CD4-positive, CD25-positive, alpha-beta regulatory T cell (primary cell): Measurements from ENCODE around the gene RPL39L. TPM values are rescaled to one million over a fixed set of nuclear protein-coding genes. Genes with fewer than 3 reads are reported as not detected.
A peak's percentile ranks its signal among the peaks of the same experiment; 100 is the strongest.

Experiments
- ATAC-seq, 2 donors: fragments of 150-1000 bp; cut with Tn5 transposase; one replicate each; pipeline ENCODE4 v1.10.0; 2021; ENCODE audit warnings: low read depth in 2 of 2, moderate number of reproducible peaks in 2 of 2, moderate library complexity in 1 of 2
- DNase-seq, 3 donors: peaks; one replicate each; pipeline versions ENCODE4 v3.0.0 to v3.0.0-alpha.2; 2012 to 2022; ENCODE audit warnings: mixed read lengths in 1 of 3
- H3K27ac ChIP-seq: one replicate; pipeline ENCODE4 v1.7.0; 2013; ENCODE audit warnings: mild to moderate bottlenecking, low read length; ENCODE audit not compliant: insufficient read depth, poor library complexity, severe bottlenecking
- H3K27me3 ChIP-seq: one replicate; pipeline ENCODE4 v1.7.0; 2013; ENCODE audit warnings: low read length; ENCODE audit not compliant: control insufficient read depth, insufficient read depth
- H3K36me3 ChIP-seq: one replicate; pipeline ENCODE4 v1.7.0; 2013; ENCODE audit warnings: mild to moderate bottlenecking, low read length, moderate library complexity; ENCODE audit not compliant: control insufficient read depth, insufficient read depth
- H3K4me1 ChIP-seq: 2 replicates; pipeline ENCODE4 v1.7.0; 2013; ENCODE audit warnings: mild to moderate bottlenecking, low read length; ENCODE audit not compliant: insufficient read depth, control insufficient read depth, poor library complexity, severe bottlenecking
- H3K4me3 ChIP-seq: one replicate; pipeline ENCODE4 v1.7.0; 2013; ENCODE audit warnings: low read depth, mild to moderate bottlenecking, low read length, moderate library complexity
- H3K9me3 ChIP-seq, 2 experiments: 1 replicate in 1 of 2; 2 replicates in 1 of 2; pipeline ENCODE4 v1.7.0; 2013; ENCODE audit warnings: low read length in 2 of 2, mild to moderate bottlenecking in 1 of 2, moderate library complexity in 1 of 2; ENCODE audit not compliant: control insufficient read depth in 2 of 2
- H3K27ac Mint-ChIP-seq, 3 donors: one replicate each; pipeline ENCODE4 v1.8.0; 2020 to 2022; ENCODE audit warnings: mild to moderate bottlenecking in 3 of 3, mixed read lengths in 3 of 3, moderate library complexity in 2 of 3
- H3K27me3 Mint-ChIP-seq: one replicate; pipeline ENCODE4 v1.8.0; 2022; ENCODE audit warnings: mild to moderate bottlenecking, mixed read lengths
- H3K36me3 Mint-ChIP-seq: one replicate; pipeline ENCODE4 v1.8.0; 2020; ENCODE audit warnings: mixed read lengths
- H3K4me1 Mint-ChIP-seq, 4 donors: one replicate each; pipeline ENCODE4 v1.8.0; 2020 to 2022; ENCODE audit warnings: mixed read lengths in 4 of 4, mild to moderate bottlenecking in 1 of 4
- H3K4me3 Mint-ChIP-seq, 4 donors: one replicate each; pipeline ENCODE4 v1.8.0; 2020 to 2022; ENCODE audit warnings: mild to moderate bottlenecking in 4 of 4, mixed read lengths in 4 of 4, moderate library complexity in 3 of 4
- H3K9me3 Mint-ChIP-seq, 7 donors: one replicate each; pipeline ENCODE4 v1.8.0; 2020 to 2022; ENCODE audit warnings: mixed read lengths in 7 of 7, mild to moderate bottlenecking in 3 of 7, moderate library complexity in 2 of 7
- polyA plus RNA-seq, 4 donors: library from polyadenylated mRNA; unstranded; fragments of 300-500 nt; fragmentation: Illumina TruSeq; gene quantifications; one replicate each; pipeline ENCODE4 v1.2.3, GENCODE V29; 2021
- total RNA-seq: library from RNA; stranded (reverse); gene quantifications from one replicate; pipeline ENCODE4 v1.2.3, GENCODE V29; 2022

Gene RPL39L
- total and polyA plus RNA-seq, 5 donors from 2014 or later, result 4.2 to 43.7 (median 27.7) TPM

DNA sequence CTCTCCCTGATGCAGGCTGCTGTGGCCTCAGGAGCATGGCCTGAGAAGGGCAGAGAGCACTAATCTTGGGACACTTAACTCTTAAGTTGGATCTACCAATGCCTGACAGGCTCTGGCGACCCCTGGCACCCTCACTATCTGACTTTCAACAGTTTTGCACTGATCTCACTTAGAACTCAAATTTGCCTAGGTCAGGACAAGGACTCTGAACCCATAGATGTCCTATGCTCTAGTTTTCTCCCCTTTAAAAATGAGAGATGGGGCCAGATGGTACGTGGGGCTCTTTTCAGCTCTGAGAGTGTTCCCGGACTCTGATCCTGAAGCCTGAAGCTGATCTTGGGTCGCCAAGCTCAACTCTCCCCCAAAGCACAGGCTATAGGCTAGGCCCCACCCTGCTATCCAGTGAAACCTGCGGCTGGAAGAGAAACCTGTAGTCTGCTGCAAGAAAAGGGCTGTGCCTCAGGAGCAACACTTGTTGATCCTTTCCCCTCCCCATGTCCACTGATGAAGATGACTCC is 65.7 kb downstream of the RPL39L start:
- no peak overlapping the region for H3K27ac ChIP-seq
- no peaks in the 10 kb centered on the region for H3K27me3 Mint-ChIP-seq
- no peaks in the 10 kb centered on the region for H3K27me3 ChIP-seq
- peaks cover 91% of the 10 kb centered on the region for H3K36me3 ChIP-seq
- ATAC-seq, result no peak
- DNase-seq, result no peak
- H3K4me3 ChIP-seq, result no peak overlapping the region
- peaks cover 4 to 29% (median 19%) of the 10 kb centered on the region in 4 donors for H3K4me1 Mint-ChIP-seq
- H3K36me3 Mint-ChIP-seq, result peaks cover 48% of the 10 kb centered on the region
- H3K9me3 Mint-ChIP-seq, result peaks cover 0 to 3% (median 0%) of the 10 kb centered on the region in 7 donors
- H3K27ac Mint-ChIP-seq, result peak overlapping the region; percentile 42 to 69 (median 59)
- no peak overlapping the region for H3K4me3 Mint-ChIP-seq
- H3K4me1 ChIP-seq, result no peaks in the 10 kb centered on the region
- peaks cover 0 to 2% of the 10 kb centered on the region in 2 experiments for H3K9me3 ChIP-seq

DNA sequence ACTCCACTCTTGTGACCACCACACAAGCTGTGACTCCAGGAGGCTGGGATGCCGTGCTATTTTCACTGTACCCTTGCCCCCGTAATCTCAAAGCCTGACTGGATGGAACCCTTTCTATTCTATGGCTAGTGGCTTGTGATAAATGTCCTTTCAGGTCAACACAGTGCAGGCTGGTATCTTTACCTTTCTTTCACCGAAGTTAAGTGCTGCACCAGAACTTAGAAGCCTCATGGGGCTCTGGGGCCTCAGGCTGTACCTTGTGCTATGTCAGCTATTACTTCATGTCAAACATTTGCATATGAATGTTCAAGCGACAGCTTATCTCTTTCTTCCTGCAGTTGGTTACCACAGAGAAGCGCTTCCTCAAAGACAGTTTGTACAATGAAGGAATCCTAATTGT is 66.8 kb downstream of the RPL39L start:
- no peak overlapping the region for H3K27ac ChIP-seq
- peaks cover 90% of the 10 kb centered on the region for H3K36me3 ChIP-seq
- H3K4me1 ChIP-seq, result no peaks in the 10 kb centered on the region
- peaks cover 0 to 2% of the 10 kb centered on the region in 2 experiments for H3K9me3 ChIP-seq
- H3K27ac Mint-ChIP-seq, result peak overlapping the region in 1 of 3 donors; percentile 69
- peaks cover 42% of the 10 kb centered on the region for H3K36me3 Mint-ChIP-seq
- no peaks in the 10 kb centered on the region for H3K27me3 Mint-ChIP-seq
- H3K9me3 Mint-ChIP-seq, result peaks cover 0 to 3% (median 0%) of the 10 kb centered on the region in 7 donors
- DNase-seq (no peak), ATAC-seq (no peak)
- no peak overlapping the region for H3K4me3 Mint-ChIP-seq
- no peak overlapping the region for H3K4me3 ChIP-seq
- H3K27me3 ChIP-seq, result no peaks in the 10 kb centered on the region
- H3K4me1 Mint-ChIP-seq, result peaks cover 4 to 37% (median 16%) of the 10 kb centered on the region in 4 donors

DNA sequence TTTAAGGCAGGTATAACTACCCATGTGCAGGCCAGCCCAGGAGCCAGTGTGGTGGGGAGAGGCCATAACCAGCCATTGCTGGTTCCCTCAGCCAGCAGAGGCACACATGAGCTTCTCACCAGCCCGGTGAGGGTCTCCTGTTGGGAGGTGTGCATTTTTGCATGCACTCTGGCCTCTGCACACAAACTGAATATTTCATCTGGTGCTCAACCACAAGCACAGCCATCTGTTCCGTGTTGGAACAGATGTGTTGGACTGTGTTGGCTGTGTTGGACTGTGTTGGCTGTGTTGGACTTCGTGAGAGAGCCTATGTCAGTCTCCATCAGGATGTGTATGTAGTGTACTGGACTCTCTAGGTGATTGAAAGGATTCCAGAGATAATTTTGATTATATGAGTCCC is 67.2 kb downstream of the RPL39L start:
- Histone ChIP-seq H3K4me3 (no peak overlapping the region), H3K9me3 (peaks cover 0 to 2% of the 10 kb centered on the region in 2 experiments), H3K36me3 (peaks cover 87% of the 10 kb centered on the region), H3K4me1 (no peaks in the 10 kb centered on the region), H3K27me3 (no peaks in the 10 kb centered on the region), H3K27ac (no peak overlapping the region)
- H3K9me3 Mint-ChIP-seq, result peaks cover 0 to 3% (median 0%) of the 10 kb centered on the region in 7 donors
- H3K27ac Mint-ChIP-seq, result peak overlapping the region in 1 of 3 donors; percentile 20
- ATAC-seq, result no peak
- no peak for DNase-seq
- H3K4me3 Mint-ChIP-seq, result no peak overlapping the region
- H3K27me3 Mint-ChIP-seq, result no peaks in the 10 kb centered on the region
- H3K36me3 Mint-ChIP-seq, result peaks cover 41% of the 10 kb centered on the region
- peaks cover 4 to 41% (median 17%) of the 10 kb centered on the region in 4 donors for H3K4me1 Mint-ChIP-seq

Other genes starting within 250 kb of the RPL39L start
- gene ST6GAL1, start 209.0 kb downstream of the RPL39L start, total RNA-seq, result 179 TPM
- gene ST6GAL1, start 209.0 kb downstream of the RPL39L start, polyA plus RNA-seq, result 100 to 1,000 TPM; 125 to 184 (median 154) TPM
- not detected for gene RTP1, start 58.0 kb upstream of the RPL39L start, total RNA-seq
- not detected for gene RTP1, start 58.0 kb upstream of the RPL39L start, polyA plus RNA-seq
- not detected for gene MASP1, start 152.2 kb upstream of the RPL39L start, total RNA-seq
- not detected for gene MASP1, start 152.2 kb upstream of the RPL39L start, polyA plus RNA-seq
- 4.6 TPM for gene RTP4, start 228.9 kb upstream of the RPL39L start, total RNA-seq
- 10 to 100 TPM; 14.7 to 27.7 (median 21.2) TPM for gene RTP4, start 228.9 kb upstream of the RPL39L start, polyA plus RNA-seq